GM06990 (cell line): Measurements from ENCODE around the gene MAP2K2.
A peak's percentile ranks its signal among the peaks of the same experiment; 100 is the strongest.

Experiments used
- DNase-seq: peaks from one replicate; pipeline ENCODE4 v3.0.0-alpha.2; 2011; ENCODE audit not compliant: insufficient read length; ENCODE audit errors: extremely low read depth
- H3K27me3 ChIP-seq: replicated peaks from 2 replicates; pipeline ENCODE4 v1.6.0; 2011; ENCODE audit warnings: low read length; ENCODE audit not compliant: control insufficient read depth, insufficient read depth
- H3K36me3 ChIP-seq: 2 replicates; pipeline ENCODE4 v1.5.1; 2011; ENCODE audit warnings: low read length; ENCODE audit not compliant: control insufficient read depth, insufficient read depth
- H3K4me3 ChIP-seq: replicated peaks from 2 replicates; pipeline ENCODE4 v1.5.1; 2011; ENCODE audit warnings: low read depth, mild to moderate bottlenecking, control low read depth, low read length
- CTCF ChIP-seq: IDR thresholded peaks from 2 replicates; pipeline ENCODE4 v1.5.1; 2011; ENCODE audit warnings: low read length, control low read depth, mild to moderate bottlenecking, inconsistent platforms; ENCODE audit not compliant: insufficient read depth, poor library complexity, severe bottlenecking

MAP2K2 gene

GRCh38 chr19:4103080-4103433 is 20.9 kb downstream of the MAP2K2 start:
- H3K27me3 ChIP-seq, result no peaks in the 10 kb centered on the region
- no peak overlapping the region for H3K4me3 ChIP-seq
- H3K36me3 ChIP-seq, result peaks cover 53% of the 10 kb centered on the region
- DNase-seq, result no peak
- TF ChIP-seq CTCF, result no peak

- Histone ChIP-seq H3K27me3 (no peaks in the 10 kb centered on the region), H3K4me3 (no peak overlapping the region), H3K36me3 (peaks cover 52% of the 10 kb centered on the region)
- peak; percentile 1 for TF ChIP-seq CTCF
- DNase-seq, result no peak
Measured at GRCh38 chr19:4102339-4103079, 21.4 kb downstream of the MAP2K2 start.

GRCh38 chr19:4101496-4101770 is 22.5 kb downstream of the MAP2K2 start:
- Histone ChIP-seq H3K36me3 (peaks cover 53% of the 10 kb centered on the region), H3K4me3 (no peak overlapping the region), H3K27me3 (no peaks in the 10 kb centered on the region)
- no peak for TF ChIP-seq CTCF
- no peak for DNase-seq

- DNase-seq, result no peak
- peaks cover 51% of the 10 kb centered on the region for H3K36me3 ChIP-seq
- H3K4me3 ChIP-seq, result no peak overlapping the region
- H3K27me3 ChIP-seq, result no peaks in the 10 kb centered on the region
- no peak for TF ChIP-seq CTCF
Measured at GRCh38 chr19:4100647-4101495, 23.1 kb downstream of the MAP2K2 start.

- no peak for TF ChIP-seq CTCF
- H3K4me3 ChIP-seq, result no peak overlapping the region
- DNase-seq, result no peak
- peaks cover 50% of the 10 kb centered on the region for H3K36me3 ChIP-seq
- H3K27me3 ChIP-seq, result no peaks in the 10 kb centered on the region
Measured at GRCh38 chr19:4099041-4099764, 24.7 kb downstream of the MAP2K2 start.
